DOHH2 (cell line): ENCODE results near the gene CAB39L.

Experiments
- H3F3A ChIP-seq: fragments of 200-600 bp; sonication (generic), shearing (Covaris generic); 2 replicates; pipeline ENCODE4 v1.6.0; 2016; ENCODE audit warnings: antibody characterized with exemption, mild to moderate bottlenecking; ENCODE audit not compliant: control insufficient read depth, insufficient read depth
- H3K27ac ChIP-seq: fragments of 200-600 bp; sonication (generic); 2 replicates; pipeline ENCODE4 v1.5.1; 2014; ENCODE audit warnings: low read depth, mild to moderate bottlenecking, low read length, moderate library complexity
- H3K27me3 ChIP-seq: fragments of 200-600 bp; sonication (generic); 2 replicates; pipeline ENCODE4 v1.6.1; 2014; ENCODE audit warnings: mild to moderate bottlenecking, low read length, mixed read lengths; ENCODE audit not compliant: control insufficient read depth
- H3K36me3 ChIP-seq: fragments of 200-600 bp; sonication (generic); 2 replicates; pipeline ENCODE4 v1.6.1; 2014; ENCODE audit warnings: mild to moderate bottlenecking, low read length, moderate library complexity, mixed read lengths; ENCODE audit not compliant: control insufficient read depth
- H3K4me1 ChIP-seq: fragments of 200-600 bp; sonication (generic); 2 replicates; pipeline ENCODE4 v1.6.1; 2014; ENCODE audit warnings: mild to moderate bottlenecking, low read length, mixed read lengths; ENCODE audit not compliant: control insufficient read depth
- H3K4me2 ChIP-seq: fragments of 200-600 bp; sonication (generic); 2 replicates; pipeline ENCODE4 v1.6.0; 2014; ENCODE audit warnings: mild to moderate bottlenecking, low read length, moderate library complexity
- H3K4me3 ChIP-seq: fragments of 200-600 bp; sonication (generic); 2 replicates; pipeline ENCODE4 v1.5.1; 2014; ENCODE audit warnings: mild to moderate bottlenecking, low read length, mixed read lengths
- H3K79me2 ChIP-seq: fragments of 200-600 bp; sonication (generic); 2 replicates; pipeline ENCODE4 v1.6.1; 2014; ENCODE audit warnings: mild to moderate bottlenecking, low read length, mixed read lengths; ENCODE audit not compliant: control insufficient read depth
- H3K9me2 ChIP-seq: fragments of 200-600 bp; sonication (generic); replicated peaks from 2 replicates; pipeline ENCODE4 v1.6.1; 2014; ENCODE audit warnings: mild to moderate bottlenecking, low read length, mixed read lengths; ENCODE audit not compliant: control insufficient read depth
- H3K9me3 ChIP-seq: fragments of 200-600 bp; sonication (generic); 2 replicates; pipeline ENCODE4 v1.6.1; 2014; ENCODE audit warnings: antibody characterized with exemption, low read length, mixed read lengths; ENCODE audit not compliant: control insufficient read depth, insufficient read depth
- H4K20me1 ChIP-seq: fragments of 200-600 bp; sonication (generic); 2 replicates; pipeline ENCODE4 v1.6.0; 2014; ENCODE audit warnings: low read depth, mild to moderate bottlenecking, antibody characterized with exemption, low read length, moderate library complexity; ENCODE audit not compliant: control insufficient read depth, insufficient read depth
- CTCF ChIP-seq: fragments of 200-600 bp; sonication (generic); IDR thresholded peaks from one replicate; pipeline ENCODE4 v1.5.1; 2014; ENCODE audit warnings: antibody characterized with exemption, mild to moderate bottlenecking, low read depth, low read length; ENCODE audit not compliant: poor library complexity, severe bottlenecking
- EZH2phosphoT487 ChIP-seq: fragments of 200-600 bp; sonication (generic); IDR thresholded peaks from 2 replicates; pipeline ENCODE4 v1.6.1; 2017; ENCODE audit warnings: borderline replicate concordance, mild to moderate bottlenecking, antibody characterized with exemption, low read length, moderate library complexity, mixed read lengths

Gene CAB39L

GRCh38 chr13:49348751-49349150 is 95.1 kb downstream of the CAB39L start:
- Histone ChIP-seq H3K27me3 (no peaks in the 10 kb centered on the region), H3K4me3 (no peak overlapping the region), H3K27ac (no peak overlapping the region), H3K4me1 (no peaks in the 10 kb centered on the region), H3K9me3 (no peaks in the 10 kb centered on the region), H4K20me1 (no peaks in the 10 kb centered on the region), H3F3A (no peaks in the 10 kb centered on the region), H3K9me2 (no peaks in the 10 kb centered on the region), H3K79me2 (no peaks in the 10 kb centered on the region), H3K36me3 (no peaks in the 10 kb centered on the region), H3K4me2 (no peak overlapping the region)
- TF ChIP-seq EZH2phosphoT487 (no peak), CTCF (no peak)

DNA sequence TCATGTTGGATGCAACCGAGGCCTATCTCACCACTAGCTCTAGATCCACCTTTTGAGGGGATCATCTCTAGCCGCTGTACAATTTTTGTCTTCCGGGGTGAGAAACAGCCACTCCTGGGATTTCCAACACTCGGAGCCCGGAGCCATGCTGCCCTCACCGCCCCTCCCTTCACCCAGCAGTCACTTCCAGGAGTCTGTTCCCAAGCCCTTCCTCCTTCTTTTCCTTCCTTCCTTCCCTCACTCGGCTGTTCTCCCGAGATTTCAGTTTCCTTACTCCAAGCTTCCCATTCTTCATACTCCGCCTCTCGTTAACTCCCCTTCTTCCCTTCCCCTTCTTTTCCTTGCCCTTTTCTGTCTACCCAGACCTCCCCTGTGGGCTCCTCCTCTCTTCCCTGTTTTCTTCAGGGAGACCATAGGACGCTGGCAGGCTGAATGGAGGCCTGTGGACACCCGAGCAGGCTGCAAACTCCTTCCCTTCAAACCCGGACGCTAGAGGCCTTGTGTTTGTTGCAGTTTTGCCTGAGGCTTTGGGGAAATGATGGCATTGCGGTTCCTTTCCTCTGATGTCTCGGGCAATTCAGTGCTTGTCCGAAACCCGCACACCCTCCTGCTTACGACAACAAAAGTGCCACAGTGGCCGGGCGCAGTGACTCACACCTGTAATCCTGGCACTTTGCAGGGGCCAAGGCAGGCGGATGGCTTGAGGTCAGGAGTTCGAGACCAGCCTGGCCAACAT is 96.0 kb downstream of the CAB39L start:
- Histone ChIP-seq H3K27me3 (no peaks in the 10 kb centered on the region), H3K79me2 (no peaks in the 10 kb centered on the region), H3K9me2 (no peaks in the 10 kb centered on the region), H3K9me3 (no peaks in the 10 kb centered on the region), H3K4me1 (no peaks in the 10 kb centered on the region), H4K20me1 (no peaks in the 10 kb centered on the region), H3K27ac (no peak overlapping the region), H3K4me2 (no peak overlapping the region), H3K36me3 (no peaks in the 10 kb centered on the region), H3K4me3 (no peak overlapping the region), H3F3A (no peaks in the 10 kb centered on the region)
- no peak for TF ChIP-seq CTCF
- TF ChIP-seq EZH2phosphoT487: no peak

GRCh38 chr13:49346460-49346859 is 97.4 kb downstream of the CAB39L start:
- H3K9me2 ChIP-seq: no peaks in the 10 kb centered on the region
- H3K27me3 ChIP-seq: no peaks in the 10 kb centered on the region
- no peaks in the 10 kb centered on the region for H4K20me1 ChIP-seq
- no peaks in the 10 kb centered on the region for H3F3A ChIP-seq
- no peak overlapping the region for H3K4me3 ChIP-seq
- no peaks in the 10 kb centered on the region for H3K79me2 ChIP-seq
- H3K27ac ChIP-seq: no peak overlapping the region
- H3K36me3 ChIP-seq: no peaks in the 10 kb centered on the region
- H3K9me3 ChIP-seq: no peaks in the 10 kb centered on the region
- TF ChIP-seq CTCF: no peak
- no peak for TF ChIP-seq EZH2phosphoT487
- H3K4me2 ChIP-seq: no peak overlapping the region
- no peaks in the 10 kb centered on the region for H3K4me1 ChIP-seq
